Ishikawa (cell line): Measurements from ENCODE around the gene ZCWPW1.

Experiments
- CEBPB ChIP-seq: IDR thresholded peaks from 2 replicates; pipeline ENCODE4 v1.6.1; 2012
- CREB1 ChIP-seq: IDR thresholded peaks from 2 replicates; pipeline ENCODE4 v1.6.1; 2012; ENCODE audit warnings: low read depth
- EP300 ChIP-seq: IDR thresholded peaks from 2 replicates; pipeline ENCODE4 v1.6.1; 2012; ENCODE audit warnings: borderline replicate concordance
- FOXM1 ChIP-seq: IDR thresholded peaks from 2 replicates; pipeline ENCODE4 v1.6.1; 2012; ENCODE audit warnings: low read depth, borderline replicate concordance
- NFIC ChIP-seq: IDR thresholded peaks from 2 replicates; pipeline ENCODE4 v1.6.1; 2012
- RAD21 ChIP-seq: IDR thresholded peaks from 2 replicates; pipeline ENCODE4 v1.6.1; 2012; ENCODE audit warnings: low read depth
- TAF1 ChIP-seq: IDR thresholded peaks from 2 replicates; pipeline ENCODE4 v1.6.1; 2012; ENCODE audit warnings: low read depth, mild to moderate bottlenecking
- TCF12 ChIP-seq: IDR thresholded peaks from 2 replicates; pipeline ENCODE4 v1.6.1; 2012; ENCODE audit warnings: low read depth
- TEAD4 ChIP-seq: IDR thresholded peaks from 2 replicates; pipeline ENCODE4 v1.6.1; 2012
- YY1 ChIP-seq: IDR thresholded peaks from 2 replicates; pipeline ENCODE4 v1.6.1; 2012; ENCODE audit warnings: low read depth
- TF ChIP-seq, protein P1 (sequence below): IDR thresholded peaks from 2 replicates; pipeline ENCODE4 v1.6.1; 2012; ENCODE audit warnings: low read depth, mild to moderate bottlenecking
- TF ChIP-seq, protein P2 (sequence below): IDR thresholded peaks from 2 replicates; pipeline ENCODE4 v1.6.1; 2012

DNA sequence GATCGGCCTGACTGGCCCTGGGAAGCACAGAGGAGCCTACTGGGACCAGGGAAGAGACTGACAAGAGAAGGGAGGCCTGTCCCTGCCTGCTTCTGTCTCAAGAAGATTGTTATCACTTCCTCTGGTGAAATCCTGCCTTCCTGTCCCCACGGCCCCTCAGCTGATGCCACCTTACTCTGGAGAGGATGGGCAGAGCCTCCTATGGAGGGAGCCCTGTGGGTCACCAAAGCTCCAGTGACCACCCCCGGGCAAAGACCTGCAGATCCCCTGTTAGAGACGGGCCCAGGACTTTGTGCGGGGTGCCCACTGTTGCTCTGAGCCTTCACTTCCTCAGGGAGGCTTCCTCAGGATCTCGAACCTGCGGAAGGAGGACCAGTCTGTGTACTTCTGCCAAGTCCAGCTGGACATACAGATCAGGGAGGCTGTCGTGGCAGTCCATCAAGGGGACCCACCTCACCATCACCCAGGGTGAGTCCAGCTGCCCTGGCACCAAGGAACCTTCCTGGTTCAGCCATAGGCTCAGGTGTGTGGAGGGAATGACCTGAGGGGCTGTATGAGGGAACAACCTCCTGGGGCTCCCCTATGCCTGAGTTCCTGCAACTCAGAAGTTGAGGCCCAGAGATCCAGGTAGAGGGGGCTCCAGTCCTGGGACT lies 72.0 kb downstream of the ZCWPW1 start:
- TF ChIP-seq NFIC = no peak
- TF ChIP-seq EP300 = no peak
- no peak for TF ChIP-seq YY1
- TF ChIP-seq CREB1 = no peak
- TF ChIP-seq CEBPB = no peak
- TF ChIP-seq RAD21 = no peak
- TF ChIP-seq, protein P1, sequence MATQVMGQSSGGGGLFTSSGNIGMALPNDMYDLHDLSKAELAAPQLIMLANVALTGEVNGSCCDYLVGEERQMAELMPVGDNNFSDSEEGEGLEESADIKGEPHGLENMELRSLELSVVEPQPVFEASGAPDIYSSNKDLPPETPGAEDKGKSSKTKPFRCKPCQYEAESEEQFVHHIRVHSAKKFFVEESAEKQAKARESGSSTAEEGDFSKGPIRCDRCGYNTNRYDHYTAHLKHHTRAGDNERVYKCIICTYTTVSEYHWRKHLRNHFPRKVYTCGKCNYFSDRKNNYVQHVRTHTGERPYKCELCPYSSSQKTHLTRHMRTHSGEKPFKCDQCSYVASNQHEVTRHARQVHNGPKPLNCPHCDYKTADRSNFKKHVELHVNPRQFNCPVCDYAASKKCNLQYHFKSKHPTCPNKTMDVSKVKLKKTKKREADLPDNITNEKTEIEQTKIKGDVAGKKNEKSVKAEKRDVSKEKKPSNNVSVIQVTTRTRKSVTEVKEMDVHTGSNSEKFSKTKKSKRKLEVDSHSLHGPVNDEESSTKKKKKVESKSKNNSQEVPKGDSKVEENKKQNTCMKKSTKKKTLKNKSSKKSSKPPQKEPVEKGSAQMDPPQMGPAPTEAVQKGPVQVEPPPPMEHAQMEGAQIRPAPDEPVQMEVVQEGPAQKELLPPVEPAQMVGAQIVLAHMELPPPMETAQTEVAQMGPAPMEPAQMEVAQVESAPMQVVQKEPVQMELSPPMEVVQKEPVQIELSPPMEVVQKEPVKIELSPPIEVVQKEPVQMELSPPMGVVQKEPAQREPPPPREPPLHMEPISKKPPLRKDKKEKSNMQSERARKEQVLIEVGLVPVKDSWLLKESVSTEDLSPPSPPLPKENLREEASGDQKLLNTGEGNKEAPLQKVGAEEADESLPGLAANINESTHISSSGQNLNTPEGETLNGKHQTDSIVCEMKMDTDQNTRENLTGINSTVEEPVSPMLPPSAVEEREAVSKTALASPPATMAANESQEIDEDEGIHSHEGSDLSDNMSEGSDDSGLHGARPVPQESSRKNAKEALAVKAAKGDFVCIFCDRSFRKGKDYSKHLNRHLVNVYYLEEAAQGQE = no peak
- no peak for TF ChIP-seq TAF1
- TF ChIP-seq TEAD4 = no peak
- TF ChIP-seq, protein P2, sequence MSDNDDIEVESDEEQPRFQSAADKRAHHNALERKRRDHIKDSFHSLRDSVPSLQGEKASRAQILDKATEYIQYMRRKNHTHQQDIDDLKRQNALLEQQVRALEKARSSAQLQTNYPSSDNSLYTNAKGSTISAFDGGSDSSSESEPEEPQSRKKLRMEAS = no peak
- TF ChIP-seq TCF12 = no peak
- no peak for TF ChIP-seq FOXM1
